Smooth muscle cell (in vitro differentiated cells): ENCODE data around the gene KLF14. TPM values are rescaled to one million over a fixed set of nuclear protein-coding genes. Genes with fewer than 3 reads are reported as not detected.

Experiments
- DNase-seq: peaks from one replicate; lab custom pipeline; 2025; ENCODE audit not compliant: unreplicated experiment; lab: John Stamatoyannopoulos, UW
- H2AFZ ChIP-seq: fragments of 200-600 bp; sonication (generic); 2 replicates; pipeline ENCODE4 v1.6.0; 2016; ENCODE audit warnings: antibody characterized with exemption, low read depth, mild to moderate bottlenecking
- H3F3A ChIP-seq: fragments of 200-600 bp; sonication (generic); 2 replicates; pipeline ENCODE4 v1.6.0; 2017; ENCODE audit warnings: antibody characterized with exemption, low read depth
- H3K27ac ChIP-seq: fragments of 200-600 bp; sonication (generic); 2 replicates; pipeline ENCODE4 v1.5.1; 2016; ENCODE audit warnings: low read depth, mild to moderate bottlenecking
- H3K27me3 ChIP-seq: fragments of 200-600 bp; sonication (generic); 2 replicates; pipeline ENCODE4 v1.6.1; 2016; ENCODE audit warnings: low read depth, mild to moderate bottlenecking
- H3K36me3 ChIP-seq: fragments of 200-600 bp; sonication (generic); 2 replicates; pipeline ENCODE4 v1.5.1; 2016; ENCODE audit warnings: low read depth
- H3K4me1 ChIP-seq: fragments of 200-600 bp; sonication (generic); 2 replicates; pipeline ENCODE4 v1.5.1; 2016; ENCODE audit warnings: low read depth
- H3K4me2 ChIP-seq: fragments of 200-600 bp; sonication (generic); 2 replicates; pipeline ENCODE4 v1.6.0; 2016; ENCODE audit warnings: mild to moderate bottlenecking
- H3K4me3 ChIP-seq: fragments of 200-600 bp; sonication (generic); 2 replicates; pipeline ENCODE4 v1.5.1; 2016; ENCODE audit warnings: mild to moderate bottlenecking
- H3K79me2 ChIP-seq: fragments of 200-600 bp; sonication (generic); 2 replicates; pipeline ENCODE4 v1.6.0; 2016; ENCODE audit warnings: low read depth, mild to moderate bottlenecking
- H3K9ac ChIP-seq: fragments of 200-600 bp; sonication (generic); 2 replicates; pipeline ENCODE4 v1.6.0; 2016; ENCODE audit warnings: low read depth
- H3K9me3 ChIP-seq: fragments of 200-600 bp; sonication (generic); replicated peaks from 2 replicates; pipeline ENCODE4 v1.5.1; 2016; ENCODE audit warnings: low read depth
- H4K20me1 ChIP-seq: fragments of 200-600 bp; sonication (generic); 2 replicates; pipeline ENCODE4 v1.6.0; 2016; ENCODE audit warnings: low read depth
- CTCF ChIP-seq: fragments of 200-600 bp; sonication (generic); IDR thresholded peaks from 2 replicates; pipeline ENCODE4 v1.5.1; 2017; ENCODE audit warnings: borderline replicate concordance, mild to moderate bottlenecking, antibody characterized with exemption; ENCODE audit not compliant: insufficient read depth, poor library complexity, severe bottlenecking
- WGBS: methylation state at CpG from one replicate; pipeline ENCODE4 v1.1.7; 2016; ENCODE audit warnings: low lambda C conversion rate; 5-methylcytosine and 5-hydroxymethylcytosine counted together
- polyA plus RNA-seq: library from polyadenylated mRNA; unstranded; fragments of >200 nt; fragmentation: Nextera tagmentation; extraction: Ambion mirVana; gene quantifications from 2 replicates; pipeline ENCODE4 v1.2.1, GENCODE V29; 2016
- total RNA-seq: library from RNA; depleted of rRNA; stranded (reverse); fragments of >200 nt; gene quantifications from 2 replicates; pipeline ENCODE4 v1.2.3, GENCODE V29; 2014

Gene KLF14
- total and polyA plus RNA-seq, 2 experiments from 2014 or later = not detected

GRCh38 chr7:130689683-130690082 is 44.3 kb downstream of the KLF14 start:
- Histone ChIP-seq H3K9me3 (no peaks in the 10 kb centered on the region), H3K27me3 (no peaks in the 10 kb centered on the region), H4K20me1 (no peaks in the 10 kb centered on the region), H3F3A (no peaks in the 10 kb centered on the region), H2AFZ (no peak overlapping the region), H3K79me2 (no peaks in the 10 kb centered on the region), H3K4me3 (no peak overlapping the region), H3K27ac (no peak overlapping the region), H3K9ac (no peak overlapping the region), H3K4me1 (no peaks in the 10 kb centered on the region), H3K36me3 (no peaks in the 10 kb centered on the region), H3K4me2 (no peak overlapping the region)
- WGBS = 100% methylated on average over 1 of the region's 1 CpG
- no peak for TF ChIP-seq CTCF
- no peak for DNase-seq

GRCh38 chr7:130683026-130683425 is 51.0 kb downstream of the KLF14 start:
- Histone ChIP-seq H3K9ac (no peak overlapping the region), H3K4me2 (no peak overlapping the region), H3K79me2 (no peaks in the 10 kb centered on the region), H3K9me3 (no peaks in the 10 kb centered on the region), H3K4me3 (no peak overlapping the region), H3K36me3 (no peaks in the 10 kb centered on the region), H2AFZ (no peak overlapping the region), H4K20me1 (no peaks in the 10 kb centered on the region), H3K27ac (no peak overlapping the region), H3F3A (no peaks in the 10 kb centered on the region), H3K27me3 (no peaks in the 10 kb centered on the region), H3K4me1 (no peaks in the 10 kb centered on the region)
- no peak for DNase-seq
- 98% methylated on average over 2 of the region's 2 CpGs for WGBS
- TF ChIP-seq CTCF = no peak

Other genes with a start within 250 kb of the KLF14 start
- gene MEST, start 242.1 kb downstream of the KLF14 start, total RNA-seq = 1,229 and 1,648 TPM in 2 replicates
- 1,158 and 1,655 TPM in 2 replicates for gene MEST, start 242.1 kb downstream of the KLF14 start, polyA plus RNA-seq
- 39.8 and 43.8 TPM in 2 replicates for gene COPG2, start 65.5 kb downstream of the KLF14 start, total RNA-seq
- 5.6 and 8.7 TPM in 2 replicates for gene COPG2, start 65.5 kb downstream of the KLF14 start, polyA plus RNA-seq
- gene TSGA13, start 47.7 kb downstream of the KLF14 start, total RNA-seq = not detected in 2 replicates
- not detected in 2 replicates for gene TSGA13, start 47.7 kb downstream of the KLF14 start, polyA plus RNA-seq